Naive thymus-derived CD4-positive, alpha-beta T cell (primary cell): ENCODE data around the gene LRP10. TPM values are rescaled to one million over a fixed set of nuclear protein-coding genes. Genes with fewer than 3 reads are reported as not detected.

ENCODE experiments used
- ATAC-seq: fragments of 150-1000 bp; cut with Tn5 transposase; 2 replicates; pipeline ENCODE4 v1.10.0; 2021; ENCODE audit warnings: mild to moderate bottlenecking, moderate library complexity
- CTCF ChIA-PET: fragments of 350-600 bp; sonication (Branson Sonifier 250); formaldehyde crosslinking; loops from one replicate; lab custom pipeline; 2021; ENCODE audit warnings: antibody characterized with exemption; lab: Charles Lee
- POLR2A ChIA-PET: fragments of 350-600 bp; sonication (Branson Sonifier 250); formaldehyde crosslinking; loops from one replicate; lab custom pipeline; 2021; ENCODE audit warnings: antibody characterized with exemption, inconsistent platforms; lab: Charles Lee
- DNase-seq, 9 donors: peaks; one replicate each; pipeline versions ENCODE4 v3.0.0 to v3.0.0-alpha.2; 2020 to 2022; ENCODE audit warnings: mixed read lengths in 1 of 9
- H3K27ac ChIP-seq: one replicate; pipeline ENCODE4 v1.7.0; 2013; ENCODE audit warnings: mild to moderate bottlenecking, low read depth, low read length, moderate library complexity
- H3K27me3 ChIP-seq, 2 donors: one replicate each; pipeline ENCODE4 v1.7.0; 2013; ENCODE audit warnings: low read length in 2 of 2, mild to moderate bottlenecking in 2 of 2, moderate library complexity in 2 of 2; ENCODE audit not compliant: control insufficient read depth in 2 of 2, insufficient read depth in 2 of 2
- H3K36me3 ChIP-seq, 3 experiments: 1 replicate in 2 of 3; 2 replicates in 1 of 3; pipeline ENCODE4 v1.7.0; 2013; ENCODE audit warnings: low read length in 3 of 3, mild to moderate bottlenecking in 3 of 3, moderate library complexity in 1 of 3; ENCODE audit not compliant: insufficient read depth in 3 of 3, control insufficient read depth in 2 of 3
- H3K4me1 ChIP-seq, 2 donors: one replicate each; pipeline ENCODE4 v1.7.0; 2013; ENCODE audit warnings: low read length in 2 of 2, mild to moderate bottlenecking in 2 of 2, moderate library complexity in 1 of 2; ENCODE audit not compliant: control insufficient read depth in 2 of 2, insufficient read depth in 2 of 2
- H3K4me3 ChIP-seq: 2 replicates; pipeline ENCODE4 v1.7.0; 2013; ENCODE audit warnings: mild to moderate bottlenecking, low read length
- H3K9me3 ChIP-seq, 3 experiments: 1 replicate in 2 of 3; 2 replicates in 1 of 3; pipeline ENCODE4 v1.7.0; 2013; ENCODE audit warnings: low read length in 3 of 3; ENCODE audit not compliant: control insufficient read depth in 2 of 3
- H3K27ac Mint-ChIP-seq, 9 donors: one replicate each; pipeline ENCODE4 v1.8.0; 2020 to 2022; ENCODE audit warnings: mixed read lengths in 9 of 9, mild to moderate bottlenecking in 8 of 9, moderate library complexity in 5 of 9, inconsistent platforms in 2 of 9
- H3K27me3 Mint-ChIP-seq, 5 donors: one replicate each; pipeline ENCODE4 v1.8.0; 2021 to 2022; ENCODE audit warnings: mixed read lengths in 5 of 5, mild to moderate bottlenecking in 1 of 5
- H3K36me3 Mint-ChIP-seq, 5 donors: one replicate each; pipeline ENCODE4 v1.8.0; 2020 to 2022; ENCODE audit warnings: mixed read lengths in 5 of 5, mild to moderate bottlenecking in 3 of 5, inconsistent platforms in 1 of 5
- H3K4me1 Mint-ChIP-seq, 7 donors: one replicate each; pipeline ENCODE4 v1.8.0; 2020 to 2022; ENCODE audit warnings: mixed read lengths in 7 of 7, mild to moderate bottlenecking in 3 of 7, inconsistent platforms in 1 of 7
- H3K4me3 Mint-ChIP-seq, 10 donors: one replicate each; pipeline ENCODE4 v1.8.0; 2020 to 2022; ENCODE audit warnings: mild to moderate bottlenecking in 10 of 10, mixed read lengths in 10 of 10, moderate library complexity in 6 of 10, inconsistent platforms in 2 of 10
- H3K9me3 Mint-ChIP-seq, 11 donors: one replicate each; pipeline ENCODE4 v1.8.0; 2020 to 2022; ENCODE audit warnings: mixed read lengths in 11 of 11, mild to moderate bottlenecking in 4 of 11, inconsistent platforms in 1 of 11, moderate library complexity in 1 of 11
- intact Hi-C, 2 donors: fragments of 100-400 bp; cut with micrococcal nuclease; formaldehyde crosslinking; loops; one replicate each; pipeline ENCODE4 v1.15.1; 2023
- polyA plus RNA-seq, 2 donors: library from polyadenylated mRNA; unstranded; fragments of 300-500 nt; fragmentation: Illumina TruSeq; gene quantifications; one replicate each; pipeline ENCODE4 v1.2.3, GENCODE V29; 2021
- total RNA-seq, 6 experiments: library from RNA in 5 of 6; stranded (reverse) in 5 of 6; gene quantifications; 1 replicate in 5 of 6; 2 replicates in 1 of 6; pipeline ENCODE4 v1.2.3 and lab custom pipeline; 2021 to 2026

LRP10 gene
- total and polyA plus RNA-seq, 7 experiments from 2014 or later = 55.5 to 103 (median 72.3) TPM

- Mint-ChIP-seq H3K4me1 (peaks cover 10 to 24% (median 15%) of the 10 kb centered on the region in 7 donors), H3K27me3 (no peaks in the 10 kb centered on the region), H3K27ac (peak overlapping the region in 7 of 9 donors; percentile 2 to 67 (median 49)), H3K9me3 (no peaks in the 10 kb centered on the region), H3K4me3 (no peak overlapping the region), H3K36me3 (peaks cover 10 to 30% (median 12%) of the 10 kb centered on the region in 5 donors)
- Histone ChIP-seq H3K9me3 (no peaks in the 10 kb centered on the region), H3K36me3 (peaks cover 11 to 33% (median 17%) of the 10 kb centered on the region in 3 experiments), H3K27me3 (no peaks in the 10 kb centered on the region), H3K4me3 (no peak overlapping the region), H3K27ac (no peak overlapping the region), H3K4me1 (peaks cover 0 to 4% of the 10 kb centered on the region in 2 donors)
- CTCF ChIA-PET = interaction anchor here (0.6 to 3.5 kb wide), 4 partner anchors 9 to 88 kb away, joined by 3 to 18 read pairs (median 5); no protein-coding TSS in a partner anchor
- DNase-seq (no peak), ATAC-seq (no peak)
- intact Hi-C loops = no loop called here
- POLR2A ChIA-PET = interaction anchor here (1.3 kb wide), 1 partner anchor 26 kb away, joined by 8 read pairs; no protein-coding TSS in a partner anchor
Observed at GRCh38 chr14:22898302-22899090, 27.0 kb downstream of the LRP10 start.

GRCh38 chr14:22900081-22900799 lies 28.7 kb downstream of the LRP10 start:
- no peak overlapping the region for H3K4me3 Mint-ChIP-seq
- peak in 7 of 9 donors; percentile 41 to 72 (median 66) for DNase-seq
- Histone ChIP-seq H3K9me3 (no peaks in the 10 kb centered on the region), H3K27me3 (no peaks in the 10 kb centered on the region), H3K4me1 (peaks cover 0 to 4% of the 10 kb centered on the region in 2 donors), H3K4me3 (no peak overlapping the region), H3K36me3 (peaks cover 24 to 50% (median 29%) of the 10 kb centered on the region in 3 experiments), H3K27ac (peak overlapping the region; percentile 15)
- H3K27ac Mint-ChIP-seq = peak overlapping the region in 8 of 9 donors; percentile 0 to 58 (median 35)
- peaks cover 19 to 42% (median 25%) of the 10 kb centered on the region in 5 donors for H3K36me3 Mint-ChIP-seq
- ATAC-seq = peak; percentile 94
- CTCF ChIA-PET = interaction anchor here (0.6 to 4.9 kb wide), 21 partner anchors 10 to 344 kb away, joined by 3 to 42 read pairs (median 4); partner anchors contain the start of genes LRP10, RBM23 and REM2
- H3K27me3 Mint-ChIP-seq = no peaks in the 10 kb centered on the region
- H3K4me1 Mint-ChIP-seq = peaks cover 10 to 24% (median 15%) of the 10 kb centered on the region in 7 donors
- intact Hi-C loops = loop anchor here (1.0 to 5.0 kb wide), 8 partner anchors 13 to 330 kb away; no protein-coding TSS in a partner anchor
- POLR2A ChIA-PET = interaction anchor here (0.6 to 1.9 kb wide), 12 partner anchors 12 to 334 kb away, joined by 3 to 8 read pairs (median 4); partner anchors contain the start of genes OXA1L and RBM23
- no peaks in the 10 kb centered on the region for H3K9me3 Mint-ChIP-seq

GRCh38 chr14:22901799-22902198 lies 30.3 kb downstream of the LRP10 start:
- peaks cover 31 to 64% (median 44%) of the 10 kb centered on the region in 3 experiments for H3K36me3 ChIP-seq
- DNase-seq (no peak), ATAC-seq (no peak)
- Mint-ChIP-seq H3K27me3 (no peaks in the 10 kb centered on the region), H3K9me3 (no peaks in the 10 kb centered on the region), H3K4me1 (peaks cover 12 to 24% (median 16%) of the 10 kb centered on the region in 7 donors), H3K36me3 (peaks cover 30 to 56% (median 33%) of the 10 kb centered on the region in 5 donors), H3K4me3 (no peak overlapping the region), H3K27ac (peak overlapping the region in 2 of 9 donors; percentile 50 to 63)
- intact Hi-C loops = loop anchor here (5.0 kb wide), 2 partner anchors 244 to 249 kb away; no protein-coding TSS in a partner anchor
- H3K4me1 ChIP-seq = peaks cover 0 to 4% of the 10 kb centered on the region in 2 donors
- CTCF ChIA-PET = interaction anchor here (1.3 to 4.9 kb wide), 5 partner anchors 10 to 345 kb away, joined by 3 to 42 read pairs (median 11); partner anchors contain the start of gene LRP10
- no peaks in the 10 kb centered on the region for H3K27me3 ChIP-seq
- H3K4me3 ChIP-seq = no peak overlapping the region
- POLR2A ChIA-PET = interaction anchor here (1.2 to 1.4 kb wide), 4 partner anchors 15 to 332 kb away, joined by 3 to 6 read pairs (median 4); partner anchors contain the start of gene REM2
- H3K9me3 ChIP-seq = no peaks in the 10 kb centered on the region
- H3K27ac ChIP-seq = no peak overlapping the region

- intact Hi-C loops = loop anchor here (5.0 kb wide), 2 partner anchors 246 to 251 kb away; no protein-coding TSS in a partner anchor
- no peak for ATAC-seq
- H3K9me3 ChIP-seq = no peaks in the 10 kb centered on the region
- peaks cover 0 to 4% of the 10 kb centered on the region in 2 donors for H3K4me1 ChIP-seq
- ChIA-PET CTCF (interaction anchor here (0.7 to 4.9 kb wide), 5 partner anchors 14 to 69 kb away, joined by 3 to 42 read pairs (median 4); partner anchors contain the start of genes HAUS4 and LRP10), POLR2A (interaction anchor here (0.7 to 0.9 kb wide), 3 partner anchors 13 to 31 kb away, joined by 3 to 4 read pairs (median 3); partner anchors contain the start of gene RBM23)
- H3K4me1 Mint-ChIP-seq = peaks cover 10 to 17% (median 15%) of the 10 kb centered on the region in 7 donors
- H3K27me3 ChIP-seq = no peaks in the 10 kb centered on the region
- peak overlapping the region in 1 of 9 donors; percentile 28 for H3K27ac Mint-ChIP-seq
- H3K27ac ChIP-seq = no peak overlapping the region
- no peak overlapping the region for H3K4me3 Mint-ChIP-seq
- H3K36me3 ChIP-seq = peaks cover 31 to 77% (median 44%) of the 10 kb centered on the region in 3 experiments
- no peak overlapping the region for H3K4me3 ChIP-seq
- no peaks in the 10 kb centered on the region for H3K9me3 Mint-ChIP-seq
- DNase-seq = no peak
- no peaks in the 10 kb centered on the region for H3K27me3 Mint-ChIP-seq
- peaks cover 30 to 58% (median 35%) of the 10 kb centered on the region in 5 donors for H3K36me3 Mint-ChIP-seq
Observed at GRCh38 chr14:22903742-22904087, 32.2 kb downstream of the LRP10 start.

- POLR2A ChIA-PET = interaction anchor here (0.9 kb wide), 1 partner anchor 190 kb away, joined by 3 read pairs; the partner anchor contains the start of genes ACIN1 and C14orf119
- H3K27me3 Mint-ChIP-seq = no peaks in the 10 kb centered on the region
- Histone ChIP-seq H3K27ac (no peak overlapping the region), H3K36me3 (peaks cover 40 to 91% (median 44%) of the 10 kb centered on the region in 3 experiments), H3K27me3 (no peaks in the 10 kb centered on the region), H3K9me3 (no peaks in the 10 kb centered on the region), H3K4me3 (no peak overlapping the region), H3K4me1 (no peaks in the 10 kb centered on the region)
- no peak for DNase-seq
- peaks cover 30 to 62% (median 41%) of the 10 kb centered on the region in 5 donors for H3K36me3 Mint-ChIP-seq
- no peak overlapping the region for H3K4me3 Mint-ChIP-seq
- ATAC-seq = no peak
- intact Hi-C loops = no loop called here
- H3K9me3 Mint-ChIP-seq = no peaks in the 10 kb centered on the region
- CTCF ChIA-PET = interaction anchor here (1.0 kb wide), 1 partner anchor 51 kb away, joined by 3 read pairs; no protein-coding TSS in a partner anchor
- peak overlapping the region in 2 of 9 donors; percentile 22 to 56 for H3K27ac Mint-ChIP-seq
- peaks cover 8 to 17% (median 13%) of the 10 kb centered on the region in 7 donors for H3K4me1 Mint-ChIP-seq
Observed at GRCh38 chr14:22905627-22906026, 34.1 kb downstream of the LRP10 start.
